ENCODE data around the gene AADAT. TPM values are rescaled to one million over a fixed set of nuclear protein-coding genes. Genes with fewer than 3 reads are reported as not detected.

Gene AADAT
- total and polyA plus RNA-seq, 2 of the 8 experiments (the other 6 are each of a cell fraction or from before 2014, with no cell fraction given): 6.1 to 7.7 TPM

DNA sequence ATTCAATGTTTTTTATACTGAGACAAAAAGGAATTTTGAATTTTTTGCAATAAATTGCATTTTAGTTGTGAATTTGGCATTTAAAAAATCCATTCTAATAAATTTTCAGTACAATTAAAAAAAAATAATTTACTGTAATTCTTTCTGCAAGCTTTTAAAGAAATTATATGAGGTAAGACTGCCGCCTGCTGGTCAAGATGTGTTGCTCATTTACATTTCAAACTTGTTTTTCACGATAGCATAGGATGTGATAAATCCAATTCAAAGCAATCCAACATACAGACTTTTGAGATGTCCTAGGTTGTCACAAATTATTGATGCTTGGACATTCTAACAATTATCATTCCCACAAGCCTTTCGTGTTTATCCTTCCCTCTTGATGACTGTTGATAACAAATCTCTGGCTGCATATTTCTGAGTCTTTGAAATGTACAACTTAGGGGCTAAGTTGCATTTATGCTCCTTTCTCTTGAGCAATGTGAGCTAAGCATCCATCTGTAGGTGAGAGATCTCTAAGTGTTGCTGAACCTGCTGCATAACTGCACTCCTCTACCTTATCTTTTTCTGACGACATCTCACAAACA lies 41.9 kb downstream of the AADAT start:
- POLR2A ChIA-PET (ENCODE audit: partially characterized antibody): interaction anchor here (0.7 kb wide), 1 partner anchor 238 kb away, joined by 4 read pairs; no protein-coding TSS in a partner anchor
- no peaks in the 10 kb centered on the region for H3K79me1 ChIP-seq (ENCODE audit: low read depth, low read length)
- no peak overlapping the region for H3K14ac ChIP-seq (ENCODE audit: insufficient read length)
- no peak overlapping the region for H2BK12ac ChIP-seq (ENCODE audit: low read depth, low read length)
- no peak overlapping the region for H2AFZ ChIP-seq (ENCODE audit: low read length)
- H3K27ac ChIP-seq (ENCODE audit: low read depth, low read length): no peak overlapping the region
- 49% methylated on average over 4 of the region's 4 CpGs; no CpG with 5 or more reads in 1 of the 2 experiments for WGBS, 2 experiments (ENCODE audit: extremely low coverage in 1 of 2, insufficient coverage in 1 of 2, insufficient read length in 1 of 2, insufficient replicate concordance in 2 of 2, low coverage in 1 of 2, low lambda C conversion rate in 2 of 2, missing lambda C conversion rate in 1 of 2)
- no peaks in the 10 kb centered on the region for H3K4me1 ChIP-seq (replicated peaks in 1 of 4; ENCODE audit: control insufficient read depth in 3 of 4, insufficient read depth in 4 of 4, low read length in 3 of 4)
- H2BK15ac ChIP-seq (ENCODE audit: low read length): no peak overlapping the region
- no peaks in the 10 kb centered on the region for H3K23me2 ChIP-seq (ENCODE audit: low read depth, low read length)
- DNase-seq (ENCODE audit: low read depth in 1 of 2, low spot score in 2 of 2): no peak
- H3K79me2 ChIP-seq (ENCODE audit: control insufficient read depth in 1 of 2, insufficient read depth in 2 of 2, low read length in 2 of 2): no peaks in the 10 kb centered on the region
- H3K23ac ChIP-seq (ENCODE audit: insufficient read length): no peak overlapping the region
- no peak overlapping the region for H2AK5ac ChIP-seq (ENCODE audit: low read depth, low read length)
- no peak overlapping the region for H3K4me3 ChIP-seq (ENCODE audit: extremely low read depth in 1 of 4, insufficient read depth in 2 of 4, low read depth in 3 of 4, low read length in 4 of 4)
- H3K56ac ChIP-seq (replicated peaks; ENCODE audit: insufficient read length, low read depth, low read length): no peak overlapping the region
- H3K9ac ChIP-seq (replicated peaks in 1 of 4; ENCODE audit: extremely low read depth in 1 of 4, low read depth in 3 of 4, low read length in 3 of 4): no peak overlapping the region
- no peak overlapping the region for H3K4me2 ChIP-seq (ENCODE audit: insufficient read depth in 1 of 2, low read depth in 2 of 2, low read length in 2 of 2)
- peaks cover 0 to 4% of the 10 kb centered on the region in 2 experiments; a peak in 1 of 4 replicates for H3K9me3 ChIP-seq (ENCODE audit: insufficient read depth in 2 of 2, low read depth in 1 of 2, low read length in 1 of 2)
- no peaks in the 10 kb centered on the region for H4K20me1 ChIP-seq (replicated peaks in 1 of 2; ENCODE audit: control insufficient read depth in 1 of 2, insufficient read depth in 2 of 2, low read length in 2 of 2)
- no peak overlapping the region for H2BK120ac ChIP-seq (replicated peaks; ENCODE audit: low read depth, low read length)
- FAIRE-seq: peak; percentile 82
- H2BK5ac ChIP-seq (ENCODE audit: low read depth, low read length): no peak overlapping the region
- no peaks in the 10 kb centered on the region for H3K27me3 ChIP-seq (replicated peaks in 1 of 4; ENCODE audit: control insufficient read depth in 3 of 4, extremely low read depth in 1 of 4, insufficient read depth in 3 of 4, low read length in 3 of 4)
- H3K18ac ChIP-seq (ENCODE audit: extremely low read depth, low read length): no peak overlapping the region
- no peak overlapping the region for H2BK20ac ChIP-seq (ENCODE audit: low read length)
- no peak overlapping the region for H4K8ac ChIP-seq (ENCODE audit: extremely low read depth, insufficient read depth, low read length)
- no peak overlapping the region for H3K4ac ChIP-seq (replicated peaks; ENCODE audit: insufficient read length, low read depth, low read length)
- no peak overlapping the region for H4K5ac ChIP-seq (ENCODE audit: insufficient read length, low read depth, low read length)
- CTCF ChIA-PET (ENCODE audit: partially characterized antibody): interaction anchor here (0.6 to 5.5 kb wide), 20 partner anchors 9 to 435 kb away, joined by 3 to 94 read pairs (median 3); partner anchors contain the start of gene NEK1
- no peaks in the 10 kb centered on the region for H3K36me3 ChIP-seq (ENCODE audit: control insufficient read depth in 2 of 4, insufficient read depth in 4 of 4, low read length in 3 of 4)
- H4K91ac ChIP-seq (replicated peaks; ENCODE audit: insufficient read length, low read length): no peak overlapping the region
- TF ChIP-seq EZH2 (IDR thresholded peaks at IDR 0.05; ENCODE audit: low read depth, low read length, severe bottlenecking) (no peak), RNF2 (IDR thresholded peaks at IDR 0.05; ENCODE audit: borderline replicate concordance, low read depth, low read length, missing control alignments, poor library complexity, severe bottlenecking) (no peak), RAD21 (IDR thresholded peaks at IDR 0.05 in 1 of 2, conservative IDR thresholded peaks at IDR 0.05 in 1 of 2; ENCODE audit: low read depth in 2 of 2, low read length in 2 of 2) (peak; percentile 78), KDM1A (IDR thresholded peaks at IDR 0.05; ENCODE audit: borderline replicate concordance, low read length) (no peak), SUZ12 (IDR thresholded peaks at IDR 0.05; ENCODE audit: low read length) (no peak)
- TF ChIP-seq, protein P1, sequence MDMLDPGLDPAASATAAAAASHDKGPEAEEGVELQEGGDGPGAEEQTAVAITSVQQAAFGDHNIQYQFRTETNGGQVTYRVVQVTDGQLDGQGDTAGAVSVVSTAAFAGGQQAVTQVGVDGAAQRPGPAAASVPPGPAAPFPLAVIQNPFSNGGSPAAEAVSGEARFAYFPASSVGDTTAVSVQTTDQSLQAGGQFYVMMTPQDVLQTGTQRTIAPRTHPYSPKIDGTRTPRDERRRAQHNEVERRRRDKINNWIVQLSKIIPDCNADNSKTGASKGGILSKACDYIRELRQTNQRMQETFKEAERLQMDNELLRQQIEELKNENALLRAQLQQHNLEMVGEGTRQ (IDR thresholded peaks at IDR 0.05; ENCODE audit: low read length): no peak
- TF ChIP-seq, protein P2, sequence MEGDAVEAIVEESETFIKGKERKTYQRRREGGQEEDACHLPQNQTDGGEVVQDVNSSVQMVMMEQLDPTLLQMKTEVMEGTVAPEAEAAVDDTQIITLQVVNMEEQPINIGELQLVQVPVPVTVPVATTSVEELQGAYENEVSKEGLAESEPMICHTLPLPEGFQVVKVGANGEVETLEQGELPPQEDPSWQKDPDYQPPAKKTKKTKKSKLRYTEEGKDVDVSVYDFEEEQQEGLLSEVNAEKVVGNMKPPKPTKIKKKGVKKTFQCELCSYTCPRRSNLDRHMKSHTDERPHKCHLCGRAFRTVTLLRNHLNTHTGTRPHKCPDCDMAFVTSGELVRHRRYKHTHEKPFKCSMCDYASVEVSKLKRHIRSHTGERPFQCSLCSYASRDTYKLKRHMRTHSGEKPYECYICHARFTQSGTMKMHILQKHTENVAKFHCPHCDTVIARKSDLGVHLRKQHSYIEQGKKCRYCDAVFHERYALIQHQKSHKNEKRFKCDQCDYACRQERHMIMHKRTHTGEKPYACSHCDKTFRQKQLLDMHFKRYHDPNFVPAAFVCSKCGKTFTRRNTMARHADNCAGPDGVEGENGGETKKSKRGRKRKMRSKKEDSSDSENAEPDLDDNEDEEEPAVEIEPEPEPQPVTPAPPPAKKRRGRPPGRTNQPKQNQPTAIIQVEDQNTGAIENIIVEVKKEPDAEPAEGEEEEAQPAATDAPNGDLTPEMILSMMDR (IDR thresholded peaks at IDR 0.05; ENCODE audit: control extremely low read depth in 1 of 3, insufficient read depth in 1 of 3, low read depth in 1 of 3, low read length in 3 of 3): peak in 2 of 3 experiments; percentile 52 to 62; a peak in 2 of 4 replicates

Data from H1 (cell line).